HG03565 (cell line): ENCODE data around the gene AFAP1.

ENCODE experiments used
- ATAC-seq: cut with Tn5 transposase; IDR thresholded peaks from one replicate; pipeline ENCODE4 v1.9.1; 2021; ENCODE audit warnings: mild to moderate bottlenecking, moderate library complexity; ENCODE audit not compliant: unreplicated experiment

The AFAP1 gene

GRCh38 chr4:7808752-7809151 lies 130.9 kb downstream of the AFAP1 start:
- no peak for ATAC-seq

- ATAC-seq = no peak
Observed at GRCh38 chr4:7808181-7808580, 131.5 kb downstream of the AFAP1 start.

GRCh38 chr4:7807351-7807921 lies 132.2 kb downstream of the AFAP1 start:
- no peak for ATAC-seq

GRCh38 chr4:7806338-7807090 lies 133.1 kb downstream of the AFAP1 start:
- ATAC-seq = no peak

GRCh38 chr4:7805533-7806337 lies 133.9 kb downstream of the AFAP1 start:
- ATAC-seq = no peak

GRCh38 chr4:7804756-7805385 lies 134.8 kb downstream of the AFAP1 start:
- no peak for ATAC-seq

GRCh38 chr4:7803992-7804755 lies 135.5 kb downstream of the AFAP1 start:
- ATAC-seq = no peak

GRCh38 chr4:7803371-7803770 lies 136.3 kb downstream of the AFAP1 start:
- no peak for ATAC-seq

- ATAC-seq = peak; percentile 86
Observed at GRCh38 chr4:7802093-7802726, 137.5 kb downstream of the AFAP1 start.

GRCh38 chr4:7801641-7802040 lies 138.0 kb downstream of the AFAP1 start:
- ATAC-seq = no peak

GRCh38 chr4:7801001-7801400 lies 138.7 kb downstream of the AFAP1 start:
- no peak for ATAC-seq

- no peak for ATAC-seq
Observed at GRCh38 chr4:7800410-7800809, 139.3 kb downstream of the AFAP1 start.

GRCh38 chr4:7799736-7800135 lies 139.9 kb downstream of the AFAP1 start:
- ATAC-seq = no peak

GRCh38 chr4:7799306-7799705 lies 140.4 kb downstream of the AFAP1 start:
- no peak for ATAC-seq

- ATAC-seq = no peak
Observed at GRCh38 chr4:7798178-7798995, 141.3 kb downstream of the AFAP1 start.

GRCh38 chr4:7797330-7797729 lies 142.3 kb downstream of the AFAP1 start:
- no peak for ATAC-seq

GRCh38 chr4:7795983-7796382 lies 143.7 kb downstream of the AFAP1 start:
- no peak for ATAC-seq

GRCh38 chr4:7793186-7793585 lies 146.5 kb downstream of the AFAP1 start:
- no peak for ATAC-seq

- peak; percentile 87 for ATAC-seq
Observed at GRCh38 chr4:7792616-7793015, 147.0 kb downstream of the AFAP1 start.
